NCI-H187 treated with DMSO at 0.1 percent for 48 hours (cell line): ENCODE data around the gene NID1.
A peak's percentile ranks its signal among the peaks of the same experiment; 100 is the strongest.

ENCODE experiments used
- DNase-seq: peaks from one replicate; lab custom pipeline; 2025; lab: John Stamatoyannopoulos, UW

The NID1 gene

GRCh38 chr1:235955777-235956176 lies 109.1 kb downstream of the NID1 start:
- DNase-seq = no peak

GRCh38 chr1:235954306-235955283 lies 110.3 kb downstream of the NID1 start:
- peak; percentile 4 for DNase-seq

DNA sequence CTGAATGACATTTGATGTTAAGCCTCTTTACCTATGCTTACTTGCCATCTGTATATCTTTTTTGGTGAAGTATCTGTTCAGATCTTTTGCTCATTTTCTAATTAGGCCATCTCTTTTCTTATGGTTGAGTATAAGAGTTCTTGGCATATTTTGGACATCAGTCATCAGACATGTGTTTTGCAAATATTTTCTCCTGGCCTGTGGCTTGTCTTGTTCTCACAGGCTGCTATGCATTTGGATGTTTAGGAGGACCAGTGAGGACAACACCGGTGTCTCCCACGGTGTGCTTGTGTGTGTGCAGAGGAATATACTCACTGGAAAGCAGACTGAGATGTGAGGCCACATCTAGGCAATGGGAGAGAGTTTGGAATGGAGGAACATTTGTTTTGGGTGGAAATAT lies 111.1 kb downstream of the NID1 start:
- DNase-seq = no peak

GRCh38 chr1:235952950-235953615 lies 111.8 kb downstream of the NID1 start:
- DNase-seq = no peak

DNA sequence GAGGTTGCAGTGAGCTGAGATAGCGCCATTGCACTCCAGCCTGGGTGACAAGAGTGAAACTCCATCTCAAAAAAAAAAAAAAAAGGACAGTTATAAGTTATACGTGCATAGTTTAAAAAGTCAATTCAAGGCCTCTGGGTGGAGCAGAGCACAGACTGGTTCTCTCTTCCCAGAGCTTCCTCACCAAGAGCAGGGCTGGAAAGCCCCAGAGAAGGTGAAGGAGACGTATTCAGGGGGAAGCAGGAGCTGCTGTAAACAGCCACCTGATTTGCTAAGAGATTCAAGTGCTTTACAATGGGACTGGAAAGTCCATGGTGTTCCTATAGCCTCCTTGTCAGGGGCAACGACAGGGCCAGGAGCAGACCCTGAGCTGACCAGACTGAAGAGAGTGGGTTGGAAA lies 113.2 kb downstream of the NID1 start:
- DNase-seq = no peak

GRCh38 chr1:235950318-235950717 lies 114.6 kb downstream of the NID1 start:
- DNase-seq = no peak

DNA sequence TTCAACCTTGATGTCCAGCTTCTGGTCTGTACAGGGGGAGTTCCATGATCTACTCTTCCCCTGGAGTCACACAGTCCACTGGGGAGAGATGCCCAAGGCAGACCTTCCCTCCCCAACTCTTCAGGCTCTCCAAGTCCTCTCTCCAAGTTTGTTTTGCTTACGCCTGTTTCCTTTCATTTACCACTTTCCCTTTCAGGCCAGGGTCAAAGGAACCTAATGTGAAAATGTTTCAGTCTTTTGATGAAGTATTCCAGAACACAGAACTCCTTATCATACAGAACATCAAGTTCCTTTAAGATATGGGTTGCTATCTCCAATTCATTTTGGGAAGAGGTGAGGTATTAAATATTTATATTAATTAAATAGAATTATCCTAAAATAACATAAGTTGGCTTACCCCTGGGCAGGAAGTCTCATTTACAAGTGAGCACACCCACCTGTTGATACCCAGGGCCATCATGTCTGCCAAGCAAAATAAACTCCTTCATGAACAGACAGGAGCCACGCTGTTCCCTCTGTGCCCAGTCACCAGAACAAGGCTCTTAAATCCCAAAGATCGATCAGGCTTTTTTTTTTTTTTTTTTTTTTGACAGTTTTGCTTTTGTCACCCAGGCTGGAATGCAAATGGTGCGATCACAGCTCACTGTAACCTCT lies 116.0 kb downstream of the NID1 start:
- no peak for DNase-seq

DNA sequence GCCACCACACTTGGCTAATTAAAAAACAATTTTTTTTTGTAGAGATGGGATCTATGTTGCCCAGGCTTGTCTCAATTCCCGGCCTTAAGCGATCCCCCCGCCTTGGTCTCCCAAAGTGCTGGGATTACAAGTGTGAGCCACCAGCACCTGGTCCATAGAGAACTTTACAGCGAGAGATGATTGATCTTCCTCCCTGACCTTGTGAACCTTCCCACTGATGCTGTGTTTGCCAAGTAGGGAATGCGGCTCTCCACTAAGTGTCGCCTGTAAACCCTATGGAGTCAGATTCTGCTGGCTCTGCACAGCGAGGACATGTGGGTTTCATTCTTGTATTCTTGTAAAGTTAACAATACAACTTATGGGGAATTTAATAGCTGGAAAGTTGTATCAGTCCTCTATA lies 116.9 kb downstream of the NID1 start:
- DNase-seq = no peak

- DNase-seq = no peak
These were observed 118.3 kb downstream of the NID1 start for GRCh38 chr1:235946571-235946981.

GRCh38 chr1:235945775-235946570 lies 118.9 kb downstream of the NID1 start:
- no peak for DNase-seq

DNA sequence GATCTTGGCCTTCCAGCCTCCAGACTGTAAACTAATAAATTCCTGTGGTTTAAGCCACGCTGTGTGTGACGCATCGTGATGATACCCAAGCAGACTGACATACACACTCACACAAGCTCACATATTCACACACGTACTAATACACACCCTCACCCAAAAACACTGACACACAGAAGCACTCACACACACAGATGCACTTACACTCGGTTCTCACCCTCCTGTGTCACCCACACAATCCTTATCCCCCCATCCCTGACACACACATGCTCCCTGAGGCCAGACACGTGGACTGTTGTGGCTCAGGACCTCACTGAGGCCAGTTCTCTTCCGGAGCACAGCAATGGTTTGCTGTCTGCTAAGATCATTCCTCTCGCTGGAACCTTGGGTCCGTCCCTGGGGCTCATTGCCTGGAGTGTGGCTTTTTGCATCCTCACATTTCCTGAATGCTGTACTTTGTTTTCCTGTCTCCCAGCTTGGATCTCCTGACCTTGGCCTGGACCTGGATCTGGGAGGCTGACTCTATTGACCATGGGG lies 121.2 kb downstream of the NID1 start:
- DNase-seq = no peak

DNA sequence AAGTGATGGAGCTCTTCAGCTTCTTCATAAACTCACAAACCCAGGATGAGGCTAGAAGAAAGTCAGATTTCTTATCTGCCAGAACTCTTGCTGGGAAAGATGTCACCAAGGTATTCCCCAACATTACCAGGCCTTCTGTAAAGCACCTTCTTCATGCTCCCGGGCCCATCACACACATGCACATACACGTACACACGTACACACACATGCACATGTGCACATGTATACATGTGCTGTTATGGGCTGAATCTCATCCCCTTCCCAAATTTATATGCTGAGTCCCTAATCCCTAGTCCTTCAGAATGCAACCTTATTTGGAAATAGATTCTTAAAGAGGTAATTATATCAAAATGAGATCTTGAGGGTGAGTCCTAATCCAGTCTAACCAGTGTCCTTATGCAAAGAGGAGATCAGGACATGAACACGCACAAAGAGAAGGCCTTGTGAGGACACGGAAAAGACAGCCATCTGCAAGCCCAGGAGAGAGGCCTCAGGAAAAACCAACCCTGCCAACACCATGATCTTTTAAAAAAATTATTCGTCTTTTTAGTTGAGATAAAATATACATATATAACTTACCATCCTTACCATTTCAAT lies 121.8 kb downstream of the NID1 start:
- DNase-seq = no peak

GRCh38 chr1:235942625-235942934 lies 122.3 kb downstream of the NID1 start:
- no peak for DNase-seq

DNA sequence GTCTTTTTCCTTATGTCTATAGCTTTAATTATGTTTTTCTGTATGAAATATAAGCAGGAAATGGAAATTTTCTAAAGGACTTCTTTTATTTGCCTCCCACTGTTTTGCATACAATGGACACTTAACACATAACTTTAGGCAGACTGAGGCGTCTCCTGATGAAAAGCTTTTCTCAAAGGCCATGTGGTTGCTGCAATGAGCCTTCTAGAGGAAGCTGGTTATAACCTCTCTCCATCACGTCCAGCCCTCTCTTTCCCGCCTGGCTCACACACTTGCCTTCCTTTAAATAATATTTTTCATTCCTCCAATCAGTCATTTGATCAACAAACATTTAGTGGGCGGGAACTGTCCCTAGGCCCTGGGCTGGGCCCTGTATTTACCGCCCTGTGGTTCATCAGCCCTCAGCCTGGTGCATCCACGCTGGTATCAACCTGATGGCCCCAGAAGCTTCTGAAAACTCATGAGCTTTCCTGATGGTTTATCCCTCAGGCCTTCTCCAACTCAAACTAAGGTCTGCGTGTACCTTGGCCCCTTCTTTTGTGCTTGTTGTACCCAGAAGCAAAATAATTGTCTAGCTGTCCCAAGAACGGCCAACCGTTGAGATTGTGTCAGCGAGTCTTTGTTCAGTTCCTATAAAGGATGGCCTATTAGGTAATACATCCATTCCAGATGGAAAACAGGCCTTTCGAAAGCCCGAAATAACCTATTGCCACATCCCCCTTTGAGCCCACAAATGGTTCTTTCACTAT lies 122.8 kb downstream of the NID1 start:
- DNase-seq = no peak

DNA sequence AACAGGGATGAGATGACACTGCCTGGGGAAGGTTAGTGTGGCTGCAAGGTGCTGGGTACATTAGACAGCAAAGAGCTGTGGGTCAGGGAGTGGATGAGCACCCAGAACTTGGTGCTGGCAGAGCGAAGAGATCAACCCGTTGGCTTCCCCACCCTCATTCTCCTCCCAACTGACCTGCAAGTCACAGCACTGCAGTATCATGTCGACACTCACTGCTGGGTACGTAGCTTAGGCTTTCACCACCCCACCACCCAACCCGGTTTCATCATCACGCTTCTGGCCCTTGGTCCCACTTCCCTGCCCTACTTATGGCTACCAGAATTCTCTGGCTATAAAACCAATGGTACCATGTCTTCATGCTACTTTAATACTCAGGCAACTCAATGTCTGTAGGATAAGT lies 124.6 kb downstream of the NID1 start:
- DNase-seq = no peak

DNA sequence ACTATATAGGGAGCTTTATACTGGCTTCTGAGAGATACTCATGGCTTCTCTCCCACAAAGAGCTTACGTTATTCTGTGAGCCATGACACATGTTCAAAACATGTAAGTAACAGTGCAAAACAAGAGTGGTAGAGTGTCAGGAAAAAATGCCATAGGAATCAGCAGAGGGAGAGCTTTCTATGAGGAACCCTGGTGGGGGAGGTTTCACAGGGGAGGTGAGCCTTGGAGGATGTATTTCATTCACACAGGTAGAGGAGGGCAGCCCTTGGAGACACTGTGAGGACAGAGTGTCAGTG lies 125.5 kb downstream of the NID1 start:
- DNase-seq = no peak

DNA sequence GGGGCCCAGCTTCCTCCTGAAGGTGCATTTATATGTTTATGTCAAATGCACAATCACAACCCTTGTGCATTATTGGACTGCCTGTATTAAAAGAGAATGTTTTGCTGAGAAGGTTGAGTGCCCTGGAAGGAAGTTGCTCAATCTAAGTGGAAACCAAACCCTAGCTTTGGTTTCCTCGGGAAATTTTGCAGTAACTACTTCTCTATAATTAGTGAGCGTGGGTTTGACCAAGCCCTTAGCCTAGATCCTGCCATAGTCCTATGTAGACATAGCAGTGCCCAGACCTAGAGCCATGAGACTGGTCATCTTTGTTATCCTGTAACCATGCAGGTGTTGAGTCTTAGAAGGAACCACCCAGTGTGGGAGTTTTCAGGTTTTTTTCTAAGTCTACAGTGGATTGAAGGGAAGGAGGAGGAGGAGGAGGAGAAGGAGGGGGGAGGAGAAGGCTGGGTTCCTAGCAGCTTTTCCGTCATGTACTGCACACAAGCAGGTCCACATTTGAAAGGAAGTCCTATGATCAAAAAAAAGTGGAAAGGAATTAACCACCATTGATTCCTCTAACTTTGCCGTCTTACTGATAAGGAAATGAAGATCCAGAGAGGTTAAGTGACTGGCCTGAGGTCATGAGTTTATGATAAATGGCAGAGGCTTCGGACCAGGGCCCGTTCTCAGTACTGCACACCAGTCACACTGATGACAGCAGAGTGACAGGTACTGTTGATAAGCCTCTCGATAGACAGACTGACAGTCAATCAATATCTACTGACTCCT lies 126.0 kb downstream of the NID1 start:
- no peak for DNase-seq

DNA sequence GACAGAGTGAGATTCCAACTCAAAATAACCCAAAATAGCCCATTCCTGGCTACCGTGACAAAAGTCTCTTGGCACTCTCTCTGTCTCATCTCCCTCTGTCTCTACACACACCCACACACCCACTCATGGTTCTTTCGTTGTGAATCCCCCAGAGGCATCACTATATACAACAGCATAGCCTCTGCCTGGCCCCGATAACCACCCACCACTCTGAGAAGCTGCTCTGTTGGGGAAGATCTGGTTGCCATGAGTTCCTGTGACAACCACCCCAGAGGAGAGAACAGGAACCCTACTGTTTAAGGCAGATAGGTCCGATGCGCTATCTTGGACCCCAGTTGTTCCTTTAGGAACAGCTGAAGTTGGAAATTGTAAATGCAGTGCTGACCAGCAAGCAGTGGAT lies 127.8 kb downstream of the NID1 start:
- no peak for DNase-seq

- no peak for DNase-seq
These were observed 129.4 kb downstream of the NID1 start for GRCh38 chr1:235935235-235936225.
